Transverse colon (tissue), 4 donors: ENCODE results near the gene FBXO21.

Experiments
- EP300 ChIP-seq: sonication (generic); formaldehyde crosslinking; IDR thresholded peaks from one replicate; pipeline ENCODE4 v1.6.1; 2017; ENCODE audit warnings: antibody characterized with exemption, low read depth
- POLR2AphosphoS5 ChIP-seq, 3 donors: sonication (generic); formaldehyde crosslinking; IDR thresholded peaks; one replicate each; pipeline ENCODE4 v1.6.1; 2016; ENCODE audit warnings: antibody characterized with exemption in 3 of 3
- TF ChIP-seq, protein P1 (sequence below), 5 experiments: fragments of 200-600 bp in 3 of 5; fragments of 450-650 bp in 2 of 5; sonication (generic) in 3 of 5; IDR thresholded peaks; 1 replicate in 2 of 5; 2 replicates in 3 of 5; pipeline ENCODE4 v1.5.1; 2016 to 2017; ENCODE audit warnings: antibody characterized with exemption in 5 of 5, inconsistent platforms in 3 of 5, mild to moderate bottlenecking in 2 of 5, moderate library complexity in 1 of 5

DNA sequence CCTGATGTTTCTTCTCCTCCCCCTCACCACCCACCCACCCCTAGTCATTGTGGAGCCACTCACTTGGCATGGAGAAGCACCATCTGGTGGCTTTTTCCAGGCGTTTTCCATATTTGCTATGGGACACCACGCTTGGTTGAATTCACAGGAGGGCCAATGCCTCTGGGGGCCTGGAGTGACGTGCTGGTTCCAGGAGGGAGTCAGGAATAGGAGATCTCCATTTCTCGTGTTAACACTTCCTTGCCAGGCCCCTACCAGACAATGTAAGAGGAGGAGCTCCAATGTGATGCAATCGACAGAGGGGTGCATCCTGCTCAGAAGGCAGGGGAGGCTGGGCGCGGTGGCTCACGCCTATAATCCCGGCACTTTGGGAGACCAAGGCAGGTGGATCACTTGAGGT, 69.5 kb downstream of the FBXO21 start:
- TF ChIP-seq, protein P1, sequence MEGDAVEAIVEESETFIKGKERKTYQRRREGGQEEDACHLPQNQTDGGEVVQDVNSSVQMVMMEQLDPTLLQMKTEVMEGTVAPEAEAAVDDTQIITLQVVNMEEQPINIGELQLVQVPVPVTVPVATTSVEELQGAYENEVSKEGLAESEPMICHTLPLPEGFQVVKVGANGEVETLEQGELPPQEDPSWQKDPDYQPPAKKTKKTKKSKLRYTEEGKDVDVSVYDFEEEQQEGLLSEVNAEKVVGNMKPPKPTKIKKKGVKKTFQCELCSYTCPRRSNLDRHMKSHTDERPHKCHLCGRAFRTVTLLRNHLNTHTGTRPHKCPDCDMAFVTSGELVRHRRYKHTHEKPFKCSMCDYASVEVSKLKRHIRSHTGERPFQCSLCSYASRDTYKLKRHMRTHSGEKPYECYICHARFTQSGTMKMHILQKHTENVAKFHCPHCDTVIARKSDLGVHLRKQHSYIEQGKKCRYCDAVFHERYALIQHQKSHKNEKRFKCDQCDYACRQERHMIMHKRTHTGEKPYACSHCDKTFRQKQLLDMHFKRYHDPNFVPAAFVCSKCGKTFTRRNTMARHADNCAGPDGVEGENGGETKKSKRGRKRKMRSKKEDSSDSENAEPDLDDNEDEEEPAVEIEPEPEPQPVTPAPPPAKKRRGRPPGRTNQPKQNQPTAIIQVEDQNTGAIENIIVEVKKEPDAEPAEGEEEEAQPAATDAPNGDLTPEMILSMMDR (IDR thresholded peaks at IDR 0.05) = no peak
- no peak for TF ChIP-seq EP300
- no peak for TF ChIP-seq POLR2AphosphoS5 (IDR thresholded peaks at IDR 0.05)
